HG03103 (cell line): Measurements from ENCODE around the gene HNF1B.

Experiments used
- ATAC-seq: cut with Tn5 transposase; IDR thresholded peaks from one replicate; pipeline ENCODE4 v1.9.1; 2021; ENCODE audit warnings: low read depth; ENCODE audit not compliant: unreplicated experiment

HNF1B gene

GRCh38 chr17:37737971-37738370 lies 6.9 kb downstream of the HNF1B start:
- ATAC-seq, result no peak

GRCh38 chr17:37737081-37737480 lies 7.8 kb downstream of the HNF1B start:
- no peak for ATAC-seq

GRCh38 chr17:37736428-37736827 lies 8.4 kb downstream of the HNF1B start:
- ATAC-seq, result no peak

GRCh38 chr17:37735165-37735564 lies 9.7 kb downstream of the HNF1B start:
- ATAC-seq, result no peak

GRCh38 chr17:37732316-37732715 lies 12.5 kb downstream of the HNF1B start:
- ATAC-seq, result no peak

GRCh38 chr17:37731056-37731455 lies 13.8 kb downstream of the HNF1B start:
- ATAC-seq, result no peak

GRCh38 chr17:37729905-37730304 lies 15.0 kb downstream of the HNF1B start:
- no peak for ATAC-seq

- ATAC-seq, result no peak
Measured at GRCh38 chr17:37726891-37727675, 17.8 kb downstream of the HNF1B start.

GRCh38 chr17:37726248-37726647 lies 18.6 kb downstream of the HNF1B start:
- no peak for ATAC-seq

GRCh38 chr17:37725601-37726146 lies 19.2 kb downstream of the HNF1B start:
- ATAC-seq, result no peak

GRCh38 chr17:37725021-37725595 lies 19.8 kb downstream of the HNF1B start:
- ATAC-seq, result no peak

GRCh38 chr17:37720989-37721388 lies 23.9 kb downstream of the HNF1B start:
- ATAC-seq, result no peak

- ATAC-seq, result no peak
Measured at GRCh38 chr17:37719866-37720265, 25.0 kb downstream of the HNF1B start.

GRCh38 chr17:37718324-37719048 lies 26.4 kb downstream of the HNF1B start:
- ATAC-seq, result no peak

- ATAC-seq, result no peak
Measured at GRCh38 chr17:37717627-37718323, 27.1 kb downstream of the HNF1B start.

- no peak for ATAC-seq
Measured at GRCh38 chr17:37714897-37715296, 30.0 kb downstream of the HNF1B start.

- no peak for ATAC-seq
Measured at GRCh38 chr17:37713624-37714023, 31.2 kb downstream of the HNF1B start.

- ATAC-seq, result no peak
Measured at GRCh38 chr17:37713028-37713431, 31.8 kb downstream of the HNF1B start.

- no peak for ATAC-seq
Measured at GRCh38 chr17:37711113-37711512, 33.7 kb downstream of the HNF1B start.

- ATAC-seq, result no peak
Measured at GRCh38 chr17:37710344-37710886, 34.4 kb downstream of the HNF1B start.
